ENCODE measurements around the gene ADRA2C. TPM values are rescaled to one million over a fixed set of nuclear protein-coding genes. Genes with fewer than 3 reads are reported as not detected.

The ADRA2C gene
- total and polyA plus RNA-seq, 2 experiments from 2014 or later = 3.0 to 16.6 TPM

DNA sequence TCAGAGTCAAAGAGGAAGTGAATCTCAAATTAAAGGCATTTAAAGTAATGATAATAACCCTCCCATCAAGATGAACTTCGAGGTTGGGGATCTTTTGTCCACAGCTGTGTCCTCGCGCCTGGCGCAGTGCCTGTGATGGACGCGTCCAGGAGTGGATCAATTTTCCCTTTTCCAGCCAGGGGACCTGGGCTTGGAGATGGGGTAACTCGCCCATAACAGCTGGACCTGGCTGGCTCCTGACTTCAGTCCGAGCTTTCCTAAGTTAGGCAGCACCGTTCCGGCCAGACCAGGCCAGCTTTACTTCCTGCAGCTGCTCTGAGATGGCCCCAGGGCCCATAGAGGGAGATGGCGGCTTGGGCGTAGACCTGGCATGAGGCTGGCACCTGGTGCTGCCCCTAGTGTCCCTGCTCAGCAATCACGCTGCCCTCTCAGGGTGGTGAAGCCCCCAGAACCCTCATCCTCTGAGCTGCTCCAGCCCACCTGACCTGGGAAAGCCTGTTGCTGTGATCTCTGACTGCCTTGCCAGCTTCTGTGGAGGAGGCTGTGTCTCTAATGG is 23.9 kb downstream of the ADRA2C start:
- Histone ChIP-seq H3K27me3 (ENCODE audit: insufficient read depth) (no peaks in the 10 kb centered on the region), H3K36me3 (ENCODE audit: insufficient read depth) (no peaks in the 10 kb centered on the region), H3K79me2 (replicated peaks; ENCODE audit: insufficient read depth) (no peaks in the 10 kb centered on the region), H3K4me2 (no peak overlapping the region), H3K27ac (ENCODE audit: low read depth) (no peak overlapping the region), H4K20me1 (replicated peaks; ENCODE audit: insufficient read depth) (peaks cover 4% of the 10 kb centered on the region; the same call in 1 of the 2 replicates), H3F3A (replicated peaks; ENCODE audit: low read depth) (no peaks in the 10 kb centered on the region), H3K9me2 (ENCODE audit: insufficient read depth) (no peaks in the 10 kb centered on the region), H3K4me1 (ENCODE audit: insufficient read depth) (no peaks in the 10 kb centered on the region), H3K4me3 (no peak overlapping the region), H2AFZ (no peak overlapping the region)
- ATAC-seq (no peak), DNase-seq (ENCODE audit: low spot score) (no peak)
- TF ChIP-seq, protein P1, sequence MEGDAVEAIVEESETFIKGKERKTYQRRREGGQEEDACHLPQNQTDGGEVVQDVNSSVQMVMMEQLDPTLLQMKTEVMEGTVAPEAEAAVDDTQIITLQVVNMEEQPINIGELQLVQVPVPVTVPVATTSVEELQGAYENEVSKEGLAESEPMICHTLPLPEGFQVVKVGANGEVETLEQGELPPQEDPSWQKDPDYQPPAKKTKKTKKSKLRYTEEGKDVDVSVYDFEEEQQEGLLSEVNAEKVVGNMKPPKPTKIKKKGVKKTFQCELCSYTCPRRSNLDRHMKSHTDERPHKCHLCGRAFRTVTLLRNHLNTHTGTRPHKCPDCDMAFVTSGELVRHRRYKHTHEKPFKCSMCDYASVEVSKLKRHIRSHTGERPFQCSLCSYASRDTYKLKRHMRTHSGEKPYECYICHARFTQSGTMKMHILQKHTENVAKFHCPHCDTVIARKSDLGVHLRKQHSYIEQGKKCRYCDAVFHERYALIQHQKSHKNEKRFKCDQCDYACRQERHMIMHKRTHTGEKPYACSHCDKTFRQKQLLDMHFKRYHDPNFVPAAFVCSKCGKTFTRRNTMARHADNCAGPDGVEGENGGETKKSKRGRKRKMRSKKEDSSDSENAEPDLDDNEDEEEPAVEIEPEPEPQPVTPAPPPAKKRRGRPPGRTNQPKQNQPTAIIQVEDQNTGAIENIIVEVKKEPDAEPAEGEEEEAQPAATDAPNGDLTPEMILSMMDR (conservative IDR thresholded peaks at IDR 0.05; ENCODE audit: low read depth in 2 of 2) = peak in 1 of 2 experiments; percentile 15; a peak in 1 of 4 replicates
- TF ChIP-seq JUNB (IDR thresholded peaks at IDR 0.05; ENCODE audit: unreplicated experiment) (no peak), ZNF331 (CRISPR knock-in tag; IDR thresholded peaks at IDR 0.05; ENCODE audit: low read depth) (no peak), ZNF114 (CRISPR knock-in tag; IDR thresholded peaks at IDR 0.05) (no peak), NANOG (IDR thresholded peaks at IDR 0.05; ENCODE audit: borderline replicate concordance) (no peak)
- H3K27me3 Mint-ChIP-seq (ENCODE audit: insufficient read depth, low read depth, poor library complexity) = peaks cover 6% of the 10 kb centered on the region
- peaks cover 6% of the 10 kb centered on the region; the same call in 2 of the 3 replicates for H3K4me1 Mint-ChIP-seq
- no peaks in the 10 kb centered on the region for H3K36me3 Mint-ChIP-seq (ENCODE audit: low read depth)
- H3K27ac Mint-ChIP-seq = no peak overlapping the region
- peaks cover 5% of the 10 kb centered on the region; the same call in 2 of the 3 replicates for H3K9me3 Mint-ChIP-seq
- H3K4me3 Mint-ChIP-seq = no peak overlapping the region

DNA sequence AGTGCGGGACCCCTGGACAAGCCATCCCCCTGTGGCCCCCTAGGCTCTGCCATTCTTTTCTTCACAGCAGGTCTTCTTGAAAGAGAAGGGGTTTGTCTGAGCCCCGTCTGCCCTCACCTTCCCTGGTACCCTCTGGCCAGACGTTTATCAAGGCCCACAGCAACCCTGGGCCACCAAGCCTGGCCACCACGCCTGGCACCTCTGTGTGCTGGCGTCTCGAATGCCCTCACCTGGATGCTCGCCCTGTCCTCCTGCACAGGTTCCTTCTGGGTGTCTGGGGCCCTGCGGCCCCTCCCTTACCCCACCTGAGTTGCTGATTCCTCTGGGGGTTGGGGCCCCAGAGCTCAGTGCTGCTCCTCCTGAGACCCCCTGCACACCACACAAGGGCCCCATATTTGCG is 25.1 kb downstream of the ADRA2C start:
- H3K36me3 Mint-ChIP-seq (ENCODE audit: low read depth) = 0 out of 3 replicates have a peak, but pooled peaks cover 4% of the 10 kb centered on the region
- H3K9me3 Mint-ChIP-seq = peaks cover 13% of the 10 kb centered on the region; the same call in 2 of the 3 replicates
- peaks cover 6% of the 10 kb centered on the region for H3K27me3 Mint-ChIP-seq (ENCODE audit: insufficient read depth, low read depth, poor library complexity)
- ATAC-seq = no peak
- Histone ChIP-seq H3K9me2 (ENCODE audit: insufficient read depth) (no peaks in the 10 kb centered on the region), H4K20me1 (replicated peaks; ENCODE audit: insufficient read depth) (peaks cover 4% of the 10 kb centered on the region; the same call in 1 of the 2 replicates), H3K27me3 (ENCODE audit: insufficient read depth) (no peaks in the 10 kb centered on the region), H3K36me3 (ENCODE audit: insufficient read depth) (no peaks in the 10 kb centered on the region), H3K4me2 (no peak overlapping the region), H3K79me2 (replicated peaks; ENCODE audit: insufficient read depth) (no peaks in the 10 kb centered on the region), H3K27ac (ENCODE audit: low read depth) (no peak overlapping the region), H3K4me3 (no peak overlapping the region), H3K4me1 (ENCODE audit: insufficient read depth) (no peaks in the 10 kb centered on the region), H3F3A (replicated peaks; ENCODE audit: low read depth) (no peaks in the 10 kb centered on the region), H2AFZ (no peak overlapping the region)
- no peak overlapping the region for H3K4me3 Mint-ChIP-seq
- H3K4me1 Mint-ChIP-seq = peaks cover 6% of the 10 kb centered on the region; the same call in 2 of the 3 replicates
- no peak overlapping the region for H3K27ac Mint-ChIP-seq
- DNase-seq (ENCODE audit: low spot score) = no peak
- TF ChIP-seq, protein P1 (conservative IDR thresholded peaks at IDR 0.05; ENCODE audit: low read depth in 2 of 2) = no peak
- TF ChIP-seq JUNB (IDR thresholded peaks at IDR 0.05; ENCODE audit: unreplicated experiment) = no peak
- TF ChIP-seq NANOG (IDR thresholded peaks at IDR 0.05; ENCODE audit: borderline replicate concordance) = no peak
- TF ChIP-seq, protein P2, sequence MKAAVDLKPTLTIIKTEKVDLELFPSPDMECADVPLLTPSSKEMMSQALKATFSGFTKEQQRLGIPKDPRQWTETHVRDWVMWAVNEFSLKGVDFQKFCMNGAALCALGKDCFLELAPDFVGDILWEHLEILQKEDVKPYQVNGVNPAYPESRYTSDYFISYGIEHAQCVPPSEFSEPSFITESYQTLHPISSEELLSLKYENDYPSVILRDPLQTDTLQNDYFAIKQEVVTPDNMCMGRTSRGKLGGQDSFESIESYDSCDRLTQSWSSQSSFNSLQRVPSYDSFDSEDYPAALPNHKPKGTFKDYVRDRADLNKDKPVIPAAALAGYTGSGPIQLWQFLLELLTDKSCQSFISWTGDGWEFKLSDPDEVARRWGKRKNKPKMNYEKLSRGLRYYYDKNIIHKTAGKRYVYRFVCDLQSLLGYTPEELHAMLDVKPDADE (IDR thresholded peaks at IDR 0.05) = no peak
- no peak for TF ChIP-seq STAT1 (IDR thresholded peaks at IDR 0.05; ENCODE audit: unreplicated experiment)
- no peak for TF ChIP-seq EZH2 (IDR thresholded peaks at IDR 0.05; ENCODE audit: low read depth, unreplicated experiment)
- no peak for TF ChIP-seq POLR2AphosphoS5 (IDR thresholded peaks at IDR 0.05; ENCODE audit: low read depth)
- TF ChIP-seq, protein P3, sequence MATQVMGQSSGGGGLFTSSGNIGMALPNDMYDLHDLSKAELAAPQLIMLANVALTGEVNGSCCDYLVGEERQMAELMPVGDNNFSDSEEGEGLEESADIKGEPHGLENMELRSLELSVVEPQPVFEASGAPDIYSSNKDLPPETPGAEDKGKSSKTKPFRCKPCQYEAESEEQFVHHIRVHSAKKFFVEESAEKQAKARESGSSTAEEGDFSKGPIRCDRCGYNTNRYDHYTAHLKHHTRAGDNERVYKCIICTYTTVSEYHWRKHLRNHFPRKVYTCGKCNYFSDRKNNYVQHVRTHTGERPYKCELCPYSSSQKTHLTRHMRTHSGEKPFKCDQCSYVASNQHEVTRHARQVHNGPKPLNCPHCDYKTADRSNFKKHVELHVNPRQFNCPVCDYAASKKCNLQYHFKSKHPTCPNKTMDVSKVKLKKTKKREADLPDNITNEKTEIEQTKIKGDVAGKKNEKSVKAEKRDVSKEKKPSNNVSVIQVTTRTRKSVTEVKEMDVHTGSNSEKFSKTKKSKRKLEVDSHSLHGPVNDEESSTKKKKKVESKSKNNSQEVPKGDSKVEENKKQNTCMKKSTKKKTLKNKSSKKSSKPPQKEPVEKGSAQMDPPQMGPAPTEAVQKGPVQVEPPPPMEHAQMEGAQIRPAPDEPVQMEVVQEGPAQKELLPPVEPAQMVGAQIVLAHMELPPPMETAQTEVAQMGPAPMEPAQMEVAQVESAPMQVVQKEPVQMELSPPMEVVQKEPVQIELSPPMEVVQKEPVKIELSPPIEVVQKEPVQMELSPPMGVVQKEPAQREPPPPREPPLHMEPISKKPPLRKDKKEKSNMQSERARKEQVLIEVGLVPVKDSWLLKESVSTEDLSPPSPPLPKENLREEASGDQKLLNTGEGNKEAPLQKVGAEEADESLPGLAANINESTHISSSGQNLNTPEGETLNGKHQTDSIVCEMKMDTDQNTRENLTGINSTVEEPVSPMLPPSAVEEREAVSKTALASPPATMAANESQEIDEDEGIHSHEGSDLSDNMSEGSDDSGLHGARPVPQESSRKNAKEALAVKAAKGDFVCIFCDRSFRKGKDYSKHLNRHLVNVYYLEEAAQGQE (IDR thresholded peaks at IDR 0.05; ENCODE audit: unreplicated experiment) = no peak
- no peak for TF ChIP-seq ZNF331 (CRISPR knock-in tag; IDR thresholded peaks at IDR 0.05; ENCODE audit: low read depth)

Measured in GM23338 (cell line).